Stomach (tissue), 9 donors: ENCODE results near the gene SF3A2. TPM values are rescaled to one million over a fixed set of nuclear protein-coding genes. Genes with fewer than 3 reads are reported as not detected.

Experiments used
- DNase-seq, 2 donors: peaks; one replicate each; pipeline versions ENCODE4 v3.0.0 to v3.0.0-alpha.2; 2013 to 2019
- H3K27ac ChIP-seq, 5 donors: fragments of 200-600 bp in 4 of 5; sonication (generic) in 4 of 5; one replicate each; pipeline ENCODE4 v1.5.1; 2013 to 2019; ENCODE audit warnings: mild to moderate bottlenecking in 1 of 5, moderate library complexity in 1 of 5
- H3K27me3 ChIP-seq, 3 donors: fragments of 200-600 bp; sonication (generic); one replicate each; pipeline ENCODE4 v1.5.1; 2017 to 2019; ENCODE audit warnings: mixed run types in 1 of 3
- H3K36me3 ChIP-seq, 4 donors: fragments of 200-600 bp; sonication (generic); 1 replicate in 3 of 4; 2 replicates in 1 of 4; pipeline ENCODE4 v1.5.1; 2016 to 2019
- H3K4me1 ChIP-seq, 4 donors: fragments of 200-600 bp; sonication (generic); one replicate each; pipeline ENCODE4 v1.5.1; 2016 to 2019
- H3K4me3 ChIP-seq, 4 donors: fragments of 200-600 bp; sonication (generic) in 3 of 4; one replicate each; pipeline ENCODE4 v1.5.1; 2016 to 2019; ENCODE audit warnings: mild to moderate bottlenecking in 1 of 4
- H3K9me3 ChIP-seq, 4 donors: fragments of 200-600 bp; sonication (generic); one replicate each; pipeline ENCODE4 v1.5.1; 2016 to 2019
- CTCF ChIP-seq, 7 experiments: fragments of 450-650 bp in 4 of 7; fragments of 200-600 bp in 3 of 7; sonication (generic) in 3 of 7; IDR thresholded peaks; one replicate each; pipeline ENCODE4 v1.5.1; 2016 to 2019; ENCODE audit warnings: antibody characterized with exemption in 7 of 7, control low read depth in 2 of 7, mild to moderate bottlenecking in 1 of 7
- EP300 ChIP-seq: sonication (generic); formaldehyde crosslinking; IDR thresholded peaks from one replicate; pipeline ENCODE4 v1.6.1; 2017; ENCODE audit warnings: antibody characterized with exemption
- POLR2A ChIP-seq, 4 donors: fragments of 450-650 bp; IDR thresholded peaks; one replicate each; pipeline ENCODE4 v1.6.1; 2016; ENCODE audit warnings: antibody characterized with exemption in 4 of 4, control low read depth in 2 of 4, mild to moderate bottlenecking in 1 of 4, moderate library complexity in 1 of 4
- POLR2AphosphoS5 ChIP-seq, 3 donors: sonication (generic); formaldehyde crosslinking; IDR thresholded peaks; one replicate each; pipeline ENCODE4 v1.6.1; 2016; ENCODE audit warnings: antibody characterized with exemption in 3 of 3
- WGBS, 5 donors: extraction: QIAGEN DNeasy Blood & Tissue Kit in 3 of 5; methylation state at CpG; one replicate each; pipeline versions ENCODE4 v1.1.5 to v1.1.7; 2013 to 2018; 5-methylcytosine and 5-hydroxymethylcytosine counted together
- intact Hi-C: fragments of 100-400 bp; cut with DNase I; formaldehyde crosslinking; loops from one replicate; pipeline ENCODE4 v1.15.1; 2023; ENCODE audit warnings: low total_unique reads
- polyA plus RNA-seq, 3 donors: library from polyadenylated mRNA; stranded (reverse); fragments of 200-250 nt; gene quantifications; one replicate each; pipeline ENCODE4 v1.2.3, GENCODE V29; 2013
- total RNA-seq, 5 donors: library from RNA; depleted of rRNA; stranded (reverse); fragments of >200 nt; gene quantifications; one replicate each; pipeline versions ENCODE4 v1.1.0 to v1.2.3, GENCODE V29; 2014 to 2016
- donor health status: healthy with polysubstance abuse.
- donor health status: Bipolar disorder and iron deficiency.
- donor health status: healthy.

The SF3A2 gene
- total and polyA plus RNA-seq, 8 donors: 25.8 to 214 (median 37.0) TPM

GRCh38 chr19:2233601-2234280 is 2.9 kb upstream of the SF3A2 start:
- peak overlapping the region in 1 of 4 donors; percentile 88 for H3K4me3 ChIP-seq
- H3K27ac ChIP-seq: peak overlapping the region in 4 of 5 donors; percentile 7 to 99 (median 98)
- H3K36me3 ChIP-seq: peaks cover 22 to 58% (median 55%) of the 10 kb centered on the region in 4 donors
- 73 to 86% (median 80%) methylated on average over 21 to 25 of the region's 25 CpGs for WGBS, 5 donors
- no peaks in the 10 kb centered on the region for H3K27me3 ChIP-seq
- H3K9me3 ChIP-seq: no peaks in the 10 kb centered on the region
- H3K4me1 ChIP-seq: peaks cover 33 to 74% (median 60%) of the 10 kb centered on the region in 4 donors
- intact Hi-C loops: loop anchor here (5.0 to 10.0 kb wide), 4 partner anchors 39 to 91 kb away; partner anchors contain the start of genes LSM7 and SPPL2B
- DNase-seq: no peak
- TF ChIP-seq POLR2AphosphoS5 (IDR thresholded peaks at IDR 0.05) (no peak), EP300 (no peak), CTCF (IDR thresholded peaks at IDR 0.05) (no peak), POLR2A (IDR thresholded peaks at IDR 0.05) (no peak)

GRCh38 chr19:2234996-2235380 is 1.6 kb upstream of the SF3A2 start:
- no peak for TF ChIP-seq EP300
- peak in 1 of 7 experiments; percentile 4 for TF ChIP-seq CTCF (IDR thresholded peaks at IDR 0.05)
- intact Hi-C loops: loop anchor here (5.0 to 10.0 kb wide), 4 partner anchors 37 to 90 kb away; partner anchors contain the start of genes LSM7 and SPPL2B
- no peaks in the 10 kb centered on the region for H3K27me3 ChIP-seq
- peak overlapping the region; percentile 74 to 99 (median 91) for H3K4me3 ChIP-seq
- H3K4me1 ChIP-seq: peaks cover 45 to 80% (median 69%) of the 10 kb centered on the region in 4 donors
- no peaks in the 10 kb centered on the region for H3K9me3 ChIP-seq
- WGBS, 5 donors: 27 to 42% (median 37%) methylated on average over 6 of the region's 6 CpGs
- no peak for DNase-seq
- peaks cover 13 to 45% (median 42%) of the 10 kb centered on the region in 4 donors for H3K36me3 ChIP-seq
- H3K27ac ChIP-seq: peak overlapping the region; percentile 92 to 99 (median 99)

GRCh38 chr19:2235381-2236063 is 1.1 kb upstream of the SF3A2 start:
- Histone ChIP-seq H3K4me1 (peaks cover 51 to 86% (median 74%) of the 10 kb centered on the region in 4 donors), H3K9me3 (no peaks in the 10 kb centered on the region), H3K27me3 (no peaks in the 10 kb centered on the region), H3K27ac (peak overlapping the region; percentile 92 to 99 (median 99)), H3K4me3 (peak overlapping the region; percentile 74 to 99 (median 91)), H3K36me3 (peaks cover 9 to 40% (median 37%) of the 10 kb centered on the region in 4 donors)
- intact Hi-C loops: loop anchor here (10.0 kb wide), 1 partner anchor 89 kb away; the partner anchor contains the start of genes LSM7 and SPPL2B
- TF ChIP-seq POLR2AphosphoS5 (IDR thresholded peaks at IDR 0.05) (peak in 2 of 3 donors; percentile 43 to 59), EP300 (no peak), CTCF (IDR thresholded peaks at IDR 0.05) (no peak), POLR2A (IDR thresholded peaks at IDR 0.05) (peak in 1 of 4 donors; percentile 56)
- DNase-seq: peak; percentile 79 to 88
- 1% methylated on average over 24 to 48 of the region's 48 CpGs for WGBS, 5 donors

DNA sequence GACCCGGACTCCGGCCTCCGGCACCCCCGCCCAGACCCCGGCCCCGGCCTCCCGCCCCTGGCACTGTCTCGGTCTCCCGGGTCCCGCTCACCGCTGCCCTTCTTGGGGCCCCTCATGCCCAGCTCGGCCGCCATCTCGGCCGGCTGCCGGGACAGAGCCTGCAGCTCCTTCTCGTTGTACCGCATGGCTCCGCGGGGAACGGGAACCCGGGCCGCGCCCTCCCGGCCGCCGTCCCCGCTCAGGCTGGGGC is 635 bp upstream of the SF3A2 start:
- 0 to 1% (median 0%) methylated on average over 14 to 28 of the region's 28 CpGs for WGBS, 5 donors
- peak overlapping the region; percentile 74 to 99 (median 91) for H3K4me3 ChIP-seq
- H3K4me1 ChIP-seq: peaks cover 55 to 86% (median 79%) of the 10 kb centered on the region in 4 donors
- intact Hi-C loops: loop anchor here (10.0 kb wide), 1 partner anchor 89 kb away; the partner anchor contains the start of genes LSM7 and SPPL2B
- peaks cover 9 to 35% (median 32%) of the 10 kb centered on the region in 4 donors for H3K36me3 ChIP-seq
- H3K9me3 ChIP-seq: no peaks in the 10 kb centered on the region
- no peak for TF ChIP-seq EP300
- TF ChIP-seq POLR2AphosphoS5 (IDR thresholded peaks at IDR 0.05): peak in 2 of 3 donors; percentile 47 to 81
- no peak for TF ChIP-seq CTCF (IDR thresholded peaks at IDR 0.05)
- DNase-seq: no peak
- peak overlapping the region; percentile 92 to 99 (median 99) for H3K27ac ChIP-seq
- no peaks in the 10 kb centered on the region for H3K27me3 ChIP-seq
